Activated T-helper 2 cell treated with anti-CD3 and anti-CD28 coated beads, Interferon-gamma antibody, Interleukin-2, Interleukin-4, amounts not matched to agents 10 μg/mL and 5 μg/mL and 100 μg/mL, durations not matched to agents 14 hours and 24 hours and 36 hours (primary cell): ENCODE results near the gene CDADC1. TPM values are rescaled to one million over a fixed set of nuclear protein-coding genes. Genes with fewer than 3 reads are reported as not detected.

ENCODE experiments used
- DNase-seq: peaks from one replicate; pipeline ENCODE4 v3.0.0; 2021; ENCODE audit warnings: low spot score
- H3K27ac Mint-ChIP-seq: one replicate; pipeline ENCODE4 v1.8.0; 2021; ENCODE audit warnings: mixed read lengths
- H3K27me3 Mint-ChIP-seq: one replicate; pipeline ENCODE4 v1.8.0; 2021; ENCODE audit warnings: low read depth, mixed read lengths
- H3K36me3 Mint-ChIP-seq: one replicate; pipeline ENCODE4 v1.8.0; 2021; ENCODE audit warnings: low read depth, mixed read lengths
- H3K4me1 Mint-ChIP-seq: one replicate; pipeline ENCODE4 v1.8.0; 2021; ENCODE audit warnings: low read depth, mixed read lengths
- H3K4me3 Mint-ChIP-seq: one replicate; pipeline ENCODE4 v1.8.0; 2021; ENCODE audit warnings: low read depth, mild to moderate bottlenecking, moderate library complexity, mixed read lengths
- H3K9me3 Mint-ChIP-seq: one replicate; pipeline ENCODE4 v1.8.0; 2021; ENCODE audit warnings: mixed read lengths
- intact Hi-C: fragments of 100-400 bp; cut with micrococcal nuclease; formaldehyde crosslinking; loops from one replicate; pipeline ENCODE4 v1.15.1; 2023
- total RNA-seq: library from RNA; stranded (reverse); gene quantifications from 2 replicates; pipeline ENCODE4 v1.2.3, GENCODE V29; 2022

The CDADC1 gene
- total RNA-seq, 1 donor from 2014 or later, result 8.6 TPM

DNA sequence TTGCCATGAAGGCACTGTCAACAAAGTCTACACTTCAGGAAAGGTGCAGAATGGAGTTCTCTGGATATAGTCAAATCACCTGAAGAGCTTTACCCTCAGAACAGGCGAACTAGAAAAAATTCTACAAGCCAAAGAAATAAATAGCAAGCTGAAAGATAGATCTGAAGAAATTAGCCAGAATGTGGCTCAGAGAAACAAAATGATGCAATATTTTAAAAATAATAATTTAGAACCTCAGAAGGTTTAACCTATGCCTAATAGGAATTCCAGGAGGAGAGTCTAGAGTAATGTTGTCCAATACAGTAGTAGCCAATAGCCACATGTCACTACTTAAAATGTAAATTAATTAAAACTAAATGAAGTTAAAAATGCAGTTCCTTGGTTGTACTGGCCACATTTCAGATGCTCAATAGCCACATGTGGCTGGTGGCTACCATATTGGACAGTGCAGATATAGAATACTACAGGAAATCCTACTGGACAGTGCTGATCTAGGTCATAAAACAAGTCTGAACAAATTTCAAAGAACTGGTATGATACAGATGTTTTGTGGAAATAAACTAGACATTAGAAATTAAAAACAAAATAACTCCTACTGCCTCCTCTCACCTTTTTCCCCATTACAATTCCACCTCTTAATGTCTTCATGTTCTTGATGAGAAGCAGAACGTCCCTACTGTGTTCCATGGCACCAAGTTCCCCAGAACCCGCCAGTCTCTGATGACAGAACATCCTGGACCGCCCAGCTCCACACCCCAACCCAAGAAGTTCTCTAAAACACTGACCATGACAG is 679 bp upstream of the CDADC1 start:
- intact Hi-C loops, result loop anchor here (1.0 to 10.0 kb wide), 4 partner anchors 137 to 545 kb away; partner anchors contain the start of genes CAB39L, KPNA3 and SETDB2
- Mint-ChIP-seq H3K27me3 (peaks cover 11% of the 10 kb centered on the region), H3K36me3 (peaks cover 7% of the 10 kb centered on the region), H3K9me3 (no peaks in the 10 kb centered on the region), H3K4me1 (peaks cover 22% of the 10 kb centered on the region), H3K4me3 (peak overlapping the region; percentile 93), H3K27ac (peak overlapping the region; percentile 96)
- no peak for DNase-seq

DNA sequence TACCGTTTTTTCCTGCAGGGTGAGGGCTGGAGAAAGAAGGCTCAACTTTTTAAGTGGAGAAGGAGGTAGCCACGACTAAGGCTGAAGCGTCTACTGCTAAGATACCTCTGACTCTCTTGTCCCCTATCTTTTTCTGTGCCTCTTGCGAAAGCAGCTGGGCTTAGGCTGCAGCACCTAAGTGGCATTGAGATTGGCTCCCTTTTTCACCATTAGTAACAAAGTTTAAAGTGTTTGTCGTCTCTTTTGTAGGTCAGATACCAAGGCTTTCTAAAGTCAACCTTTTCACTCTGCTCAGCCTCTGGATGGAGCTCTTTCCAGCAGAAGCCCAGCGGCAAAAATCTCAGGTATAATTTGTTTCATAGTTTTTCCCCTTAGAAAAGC is 887 bp downstream of the CDADC1 start:
- Mint-ChIP-seq H3K27me3 (peaks cover 7% of the 10 kb centered on the region), H3K36me3 (peaks cover 14% of the 10 kb centered on the region), H3K4me1 (peaks cover 31% of the 10 kb centered on the region), H3K9me3 (no peaks in the 10 kb centered on the region), H3K4me3 (peak overlapping the region; percentile 93), H3K27ac (peak overlapping the region; percentile 96)
- DNase-seq, result no peak
- intact Hi-C loops, result loop anchor here (1.0 to 10.0 kb wide), 5 partner anchors 32 to 544 kb away; partner anchors contain the start of genes CAB39L, FNDC3A, KPNA3 and SETDB2

DNA sequence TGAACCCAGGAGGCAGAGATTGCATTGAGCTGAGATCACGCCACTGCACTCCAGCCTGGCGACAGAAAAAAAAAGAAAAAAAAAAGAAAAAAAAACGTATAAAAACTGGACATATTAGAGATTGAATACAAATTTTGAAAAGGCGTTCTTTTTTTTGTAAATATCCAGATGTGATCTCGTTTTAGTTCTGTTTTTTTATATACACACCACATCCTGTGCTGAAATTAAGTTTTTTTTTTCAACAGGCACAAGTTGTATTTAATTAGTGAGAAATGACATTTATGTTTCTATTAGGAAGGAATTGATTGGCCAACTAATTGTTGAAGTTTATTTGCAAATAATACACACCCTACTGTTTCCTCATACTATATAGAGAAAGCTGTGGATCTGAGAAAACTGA is 3.6 kb downstream of the CDADC1 start:
- no peaks in the 10 kb centered on the region for H3K9me3 Mint-ChIP-seq
- intact Hi-C loops, result no loop called here
- H3K4me1 Mint-ChIP-seq, result peaks cover 52% of the 10 kb centered on the region
- DNase-seq, result no peak
- no peak overlapping the region for H3K27ac Mint-ChIP-seq
- peaks cover 31% of the 10 kb centered on the region for H3K36me3 Mint-ChIP-seq
- no peak overlapping the region for H3K4me3 Mint-ChIP-seq
- H3K27me3 Mint-ChIP-seq, result no peaks in the 10 kb centered on the region

DNA sequence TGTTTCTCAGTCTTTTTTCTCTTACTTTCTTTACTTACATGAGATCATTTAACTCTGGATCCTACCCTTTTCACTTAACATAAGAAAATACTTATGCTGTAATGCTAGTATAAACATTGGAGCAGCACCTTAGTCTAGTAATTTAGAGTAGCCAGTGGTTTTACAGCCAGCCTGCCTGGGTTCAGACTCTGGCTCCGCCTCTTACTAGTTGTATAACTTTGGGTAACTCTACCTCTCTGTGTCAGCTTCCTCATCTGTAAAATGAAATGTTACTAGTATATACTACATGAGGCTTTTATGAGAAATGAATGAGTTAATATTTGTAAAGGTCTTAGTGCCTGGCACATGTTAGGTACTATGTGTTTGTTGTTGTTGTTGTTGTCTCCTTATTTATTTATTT is 5.6 kb downstream of the CDADC1 start:
- H3K27me3 Mint-ChIP-seq, result no peaks in the 10 kb centered on the region
- DNase-seq, result no peak
- no peaks in the 10 kb centered on the region for H3K9me3 Mint-ChIP-seq
- H3K27ac Mint-ChIP-seq, result no peak overlapping the region
- H3K4me1 Mint-ChIP-seq, result peaks cover 49% of the 10 kb centered on the region
- intact Hi-C loops, result no loop called here
- peaks cover 43% of the 10 kb centered on the region for H3K36me3 Mint-ChIP-seq
- H3K4me3 Mint-ChIP-seq, result peak overlapping the region; percentile 30

DNA sequence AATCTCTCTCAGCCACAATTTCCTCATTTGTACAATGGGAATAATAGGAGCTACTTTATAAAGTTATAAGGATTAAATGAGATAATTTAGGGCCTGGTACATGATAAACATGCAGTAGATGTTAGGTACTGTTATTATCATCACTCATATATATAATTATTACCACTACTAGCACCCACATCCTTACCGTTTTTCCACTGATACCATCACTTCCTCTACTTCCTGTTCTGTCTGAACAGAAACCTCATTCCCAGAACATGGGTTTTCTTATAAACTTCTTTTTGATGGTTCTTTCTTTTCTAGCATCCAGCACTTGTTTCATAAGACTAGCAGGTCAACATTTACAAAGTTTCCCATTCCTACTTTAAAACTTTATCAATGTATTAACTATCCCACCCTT is 6.3 kb downstream of the CDADC1 start:
- H3K9me3 Mint-ChIP-seq, result no peaks in the 10 kb centered on the region
- DNase-seq, result no peak
- intact Hi-C loops, result no loop called here
- H3K4me1 Mint-ChIP-seq, result peaks cover 42% of the 10 kb centered on the region
- no peak overlapping the region for H3K4me3 Mint-ChIP-seq
- H3K36me3 Mint-ChIP-seq, result peaks cover 43% of the 10 kb centered on the region
- H3K27me3 Mint-ChIP-seq, result no peaks in the 10 kb centered on the region
- H3K27ac Mint-ChIP-seq, result no peak overlapping the region

DNA sequence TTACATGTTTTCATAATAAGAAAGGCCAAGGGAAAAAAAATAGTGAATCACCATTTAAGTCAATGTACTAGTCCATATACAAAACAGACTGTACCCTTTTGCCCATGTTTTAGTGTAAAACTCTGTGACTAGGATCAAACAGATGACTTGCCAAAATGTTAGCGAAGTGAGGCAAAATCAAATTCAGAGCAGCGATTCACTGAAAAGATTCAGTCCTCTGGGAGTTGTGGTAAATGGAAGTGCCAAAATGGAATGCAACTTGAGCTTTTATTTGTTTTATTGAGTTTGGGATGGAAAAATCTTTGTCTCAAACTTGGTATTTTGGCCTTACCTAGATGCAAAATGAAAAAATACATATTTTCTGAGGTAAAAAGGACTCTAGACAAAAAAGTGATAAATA is 9.1 kb downstream of the CDADC1 start:
- no peaks in the 10 kb centered on the region for H3K9me3 Mint-ChIP-seq
- no peak overlapping the region for H3K4me3 Mint-ChIP-seq
- intact Hi-C loops, result no loop called here
- no peak for DNase-seq
- H3K27ac Mint-ChIP-seq, result no peak overlapping the region
- H3K27me3 Mint-ChIP-seq, result no peaks in the 10 kb centered on the region
- peaks cover 35% of the 10 kb centered on the region for H3K4me1 Mint-ChIP-seq
- peaks cover 59% of the 10 kb centered on the region for H3K36me3 Mint-ChIP-seq

DNA sequence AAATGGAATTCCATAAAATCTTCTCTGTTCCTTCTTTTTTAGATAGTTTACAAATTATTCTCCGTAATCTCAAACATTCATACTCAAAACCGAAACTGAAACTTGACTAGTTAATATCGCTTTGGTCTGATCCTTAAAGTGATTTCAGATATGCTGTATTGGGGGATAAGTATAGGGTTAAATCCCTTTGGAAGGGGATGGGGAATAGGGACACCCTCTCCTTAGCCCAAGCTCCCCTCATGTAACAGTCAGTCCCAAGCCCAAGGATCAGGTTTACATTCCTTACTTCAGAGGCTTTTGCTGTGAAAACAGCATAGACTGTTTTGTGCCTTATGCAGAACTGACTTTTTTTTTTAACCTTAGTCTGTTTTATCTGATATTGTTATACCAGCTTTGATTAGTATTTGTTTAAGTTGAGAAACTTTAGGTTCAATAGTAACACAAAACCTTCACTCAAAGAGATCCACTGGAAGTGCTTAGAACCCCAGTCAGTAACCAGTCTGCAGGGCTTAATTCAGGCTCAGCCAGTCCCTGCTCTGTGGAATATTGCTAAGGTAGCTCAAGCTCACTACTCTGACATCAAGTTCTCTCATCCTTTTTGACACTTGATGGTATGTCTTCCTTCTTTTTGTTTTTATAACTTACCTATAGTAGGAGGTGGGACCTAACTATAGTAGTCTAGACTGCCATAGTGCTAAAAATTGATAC is 10.5 kb downstream of the CDADC1 start:
- Mint-ChIP-seq H3K27me3 (no peaks in the 10 kb centered on the region), H3K9me3 (no peaks in the 10 kb centered on the region), H3K4me1 (peaks cover 28% of the 10 kb centered on the region), H3K27ac (no peak overlapping the region), H3K4me3 (peak overlapping the region; percentile 59), H3K36me3 (peaks cover 56% of the 10 kb centered on the region)
- intact Hi-C loops, result no loop called here
- no peak for DNase-seq

DNA sequence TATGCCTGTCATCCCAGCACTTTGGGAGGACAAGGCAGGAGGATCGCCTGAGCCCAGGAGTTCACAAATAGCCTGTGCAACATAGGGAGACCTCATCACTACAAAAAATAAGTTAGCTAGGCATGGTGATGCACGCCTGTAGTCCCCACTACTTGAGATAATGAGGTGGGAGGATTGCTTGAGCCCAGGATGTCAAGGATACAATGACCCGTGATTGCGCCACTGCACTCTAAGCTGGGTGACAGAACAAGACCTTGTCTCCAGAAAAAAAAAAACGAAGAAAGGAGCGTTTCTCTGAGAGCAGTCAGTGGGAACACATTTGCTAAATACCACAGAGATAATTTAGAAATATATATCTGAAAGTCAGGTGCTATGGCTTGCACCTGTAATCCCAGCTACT is 11.9 kb downstream of the CDADC1 start:
- Mint-ChIP-seq H3K4me3 (no peak overlapping the region), H3K4me1 (peaks cover 16% of the 10 kb centered on the region), H3K27me3 (no peaks in the 10 kb centered on the region), H3K9me3 (no peaks in the 10 kb centered on the region), H3K27ac (no peak overlapping the region), H3K36me3 (peaks cover 55% of the 10 kb centered on the region)
- intact Hi-C loops, result no loop called here
- DNase-seq, result no peak

DNA sequence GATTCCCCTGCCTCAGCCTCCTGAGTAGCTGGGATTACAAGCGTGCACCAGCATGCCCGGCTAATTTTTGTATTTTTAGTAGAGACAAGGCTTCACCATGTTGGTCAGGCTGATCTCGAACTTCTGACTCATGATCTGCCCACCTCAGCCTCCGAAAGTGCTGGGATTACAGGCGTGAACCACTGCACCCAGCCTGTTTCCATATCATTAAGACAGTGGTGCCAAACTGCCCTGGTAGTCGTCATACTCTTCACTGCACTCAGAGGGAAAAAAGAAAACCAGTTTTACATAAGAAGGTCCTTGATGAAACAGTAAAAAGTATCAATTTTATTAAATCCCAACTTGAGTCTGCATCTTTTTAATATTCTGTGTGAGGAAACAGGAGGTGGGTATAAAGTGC is 14.9 kb downstream of the CDADC1 start:
- DNase-seq, result no peak
- intact Hi-C loops, result no loop called here
- H3K4me3 Mint-ChIP-seq, result no peak overlapping the region
- peaks cover 4% of the 10 kb centered on the region for H3K4me1 Mint-ChIP-seq
- H3K27me3 Mint-ChIP-seq, result no peaks in the 10 kb centered on the region
- no peaks in the 10 kb centered on the region for H3K9me3 Mint-ChIP-seq
- H3K27ac Mint-ChIP-seq, result no peak overlapping the region
- peaks cover 34% of the 10 kb centered on the region for H3K36me3 Mint-ChIP-seq

DNA sequence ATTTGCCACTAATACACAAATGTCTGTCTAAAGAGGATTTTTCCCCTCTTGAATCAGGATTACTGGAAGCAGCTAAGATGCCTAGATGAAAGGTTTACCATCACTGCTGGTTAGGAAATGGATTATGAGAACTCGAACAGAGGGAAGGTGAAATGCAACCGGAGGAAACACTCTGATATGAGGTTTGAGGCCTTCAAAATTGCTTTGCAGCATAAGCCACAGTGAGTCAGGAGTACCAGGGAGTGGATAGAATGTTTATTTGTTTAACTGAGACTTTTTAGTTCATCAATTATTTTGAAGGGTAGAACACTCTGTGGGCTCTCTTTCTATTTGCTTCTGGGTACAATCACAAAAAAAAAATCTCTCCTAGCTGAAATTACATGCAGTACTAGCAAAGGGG is 18.1 kb downstream of the CDADC1 start:
- DNase-seq, result no peak
- intact Hi-C loops, result no loop called here
- no peak overlapping the region for H3K4me3 Mint-ChIP-seq
- H3K4me1 Mint-ChIP-seq, result no peaks in the 10 kb centered on the region
- H3K27me3 Mint-ChIP-seq, result no peaks in the 10 kb centered on the region
- no peaks in the 10 kb centered on the region for H3K9me3 Mint-ChIP-seq
- H3K36me3 Mint-ChIP-seq, result peaks cover 27% of the 10 kb centered on the region
- H3K27ac Mint-ChIP-seq, result no peak overlapping the region

DNA sequence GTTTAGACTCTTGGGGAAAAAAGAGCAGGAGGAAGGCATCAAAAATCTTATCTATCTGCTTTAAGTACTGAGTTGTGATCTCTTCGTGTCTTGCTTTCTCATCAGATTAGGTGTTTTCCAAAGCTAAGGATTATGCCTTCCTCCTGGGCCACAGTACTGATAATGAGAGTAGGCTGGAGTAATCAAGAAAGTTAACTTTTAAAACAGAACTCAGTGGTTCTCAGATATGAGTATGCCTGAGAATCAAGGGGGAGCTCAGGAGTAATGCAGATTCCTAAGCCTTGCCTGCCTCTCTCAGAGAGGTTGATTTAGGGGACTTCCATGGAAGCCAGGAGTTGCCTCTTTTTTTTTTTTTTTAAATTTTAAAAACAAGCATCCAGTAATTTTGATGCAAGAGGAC is 23.5 kb downstream of the CDADC1 start:
- Mint-ChIP-seq H3K4me1 (no peaks in the 10 kb centered on the region), H3K4me3 (no peak overlapping the region), H3K27ac (no peak overlapping the region), H3K27me3 (no peaks in the 10 kb centered on the region), H3K9me3 (no peaks in the 10 kb centered on the region), H3K36me3 (peaks cover 11% of the 10 kb centered on the region)
- no peak for DNase-seq
- intact Hi-C loops, result no loop called here

DNA sequence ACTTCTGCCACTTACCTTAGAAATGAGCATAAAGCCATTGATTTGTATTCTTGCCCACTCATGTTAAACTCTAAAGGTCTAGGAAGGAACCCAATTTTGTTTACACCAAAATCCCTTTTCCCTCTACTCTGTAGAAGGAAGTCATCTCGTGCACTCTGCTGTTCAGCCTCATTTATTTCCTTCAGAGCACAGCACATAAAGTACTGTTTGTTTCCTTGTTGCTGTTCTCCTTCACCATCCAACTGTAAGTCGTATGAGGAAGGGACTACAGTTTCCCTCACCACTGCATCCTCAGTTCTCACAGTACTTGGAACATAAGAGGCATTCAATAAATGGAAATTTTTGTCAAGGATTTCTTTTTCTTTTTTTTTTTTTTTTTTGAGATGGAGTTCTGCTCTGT is 24.6 kb downstream of the CDADC1 start:
- H3K4me1 Mint-ChIP-seq, result no peaks in the 10 kb centered on the region
- DNase-seq, result no peak
- intact Hi-C loops, result no loop called here
- H3K4me3 Mint-ChIP-seq, result no peak overlapping the region
- no peaks in the 10 kb centered on the region for H3K27me3 Mint-ChIP-seq
- H3K36me3 Mint-ChIP-seq, result peaks cover 11% of the 10 kb centered on the region
- H3K9me3 Mint-ChIP-seq, result no peaks in the 10 kb centered on the region
- no peak overlapping the region for H3K27ac Mint-ChIP-seq

DNA sequence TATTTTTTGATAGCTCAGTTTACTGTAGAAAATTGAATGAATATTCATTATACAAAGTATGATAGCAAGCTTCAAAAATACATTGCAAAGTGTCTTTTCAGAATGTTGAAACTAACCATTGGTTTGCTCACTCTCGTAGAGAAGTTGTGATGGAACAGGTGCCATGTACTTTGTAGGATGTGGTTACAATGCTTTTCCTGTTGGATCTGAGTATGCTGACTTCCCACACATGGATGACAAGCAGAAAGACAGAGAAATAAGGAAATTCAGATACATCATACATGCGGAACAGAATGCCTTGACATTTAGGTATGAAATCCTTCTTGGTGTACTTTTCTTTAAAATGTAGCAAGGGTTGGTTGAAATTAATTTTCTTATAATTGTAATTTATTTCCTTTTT is 30.5 kb downstream of the CDADC1 start:
- Mint-ChIP-seq H3K36me3 (no peaks in the 10 kb centered on the region), H3K9me3 (no peaks in the 10 kb centered on the region), H3K4me3 (no peak overlapping the region), H3K27me3 (no peaks in the 10 kb centered on the region), H3K27ac (no peak overlapping the region), H3K4me1 (no peaks in the 10 kb centered on the region)
- DNase-seq, result no peak
- intact Hi-C loops, result no loop called here
